A673 (cell line): Measurements from ENCODE around the gene MAML3. TPM values are rescaled to one million over a fixed set of nuclear protein-coding genes. Genes with fewer than 3 reads are reported as not detected.

Experiments used
- BruUV-seq: library from RNA; stranded (reverse); fragments of 400-500 nt; replicated peaks from 2 replicates; lab custom pipeline; 2021; lab: Mats Ljungman, UMichigan
- CTCF ChIA-PET: fragments of 300-600 bp; sonication (Branson Sonifier 250); formaldehyde crosslinking; loops from one replicate; lab custom pipeline; 2022; ENCODE audit warnings: antibody characterized with exemption; lab: Charles Lee
- POLR2A ChIA-PET: fragments of 300-600 bp; sonication (Branson Sonifier 250); formaldehyde crosslinking; loops from one replicate; lab custom pipeline; 2022; ENCODE audit warnings: antibody characterized with exemption; ENCODE audit not compliant: low non-redundant PET; lab: Charles Lee
- DNase-seq: peaks from one replicate; pipeline ENCODE4 v3.0.0-alpha.2; 2015; ENCODE audit warnings: low spot score
- H3K27ac ChIP-seq: fragments of 200-600 bp; sonication (generic); 2 replicates; pipeline ENCODE4 v1.5.1; 2016; ENCODE audit warnings: mixed run types, low read depth, mild to moderate bottlenecking, mixed read lengths, antibody characterized with exemption, low read length; ENCODE audit not compliant: poor library complexity, severe bottlenecking
- H3K27me3 ChIP-seq: fragments of 200-600 bp; sonication (generic); replicated peaks from 2 replicates; pipeline ENCODE4 v1.6.1; 2017; ENCODE audit warnings: mixed run types, low read depth, mild to moderate bottlenecking, mixed read lengths, antibody characterized with exemption, low read length; ENCODE audit not compliant: insufficient read depth, poor library complexity
- H3K36me3 ChIP-seq: fragments of 200-600 bp; sonication (generic); 2 replicates; pipeline ENCODE4 v1.6.1; 2016; ENCODE audit warnings: mixed run types, mild to moderate bottlenecking, mixed read lengths, antibody characterized with exemption, low read length; ENCODE audit not compliant: insufficient read depth, poor library complexity, severe bottlenecking
- H3K4me1 ChIP-seq: fragments of 200-600 bp; sonication (generic); 2 replicates; pipeline ENCODE4 v1.6.1; 2017; ENCODE audit warnings: mixed run types, mild to moderate bottlenecking, mixed read lengths, antibody characterized with exemption, low read length; ENCODE audit not compliant: insufficient read depth, poor library complexity, severe bottlenecking
- H3K4me3 ChIP-seq: fragments of 200-600 bp; sonication (generic); 2 replicates; pipeline ENCODE4 v1.5.1; 2016; ENCODE audit warnings: low read depth, mixed run types, mild to moderate bottlenecking, mixed read lengths, low read length; ENCODE audit not compliant: poor library complexity, severe bottlenecking
- H3K9me3 ChIP-seq: fragments of 200-600 bp; sonication (generic); 2 replicates; pipeline ENCODE4 v1.6.1; 2016; ENCODE audit warnings: mixed run types, low read depth, mild to moderate bottlenecking, mixed read lengths, antibody characterized with exemption, low read length; ENCODE audit not compliant: poor library complexity, severe bottlenecking
- CTCF ChIP-seq: fragments of 300-800, 200-600 bp; sonication (generic); conservative IDR thresholded peaks from 2 replicates; pipeline ENCODE4 v1.5.1; 2017; ENCODE audit warnings: low read depth, mild to moderate bottlenecking, antibody characterized with exemption, low read length, moderate library complexity, mixed read lengths
- EZH2 ChIP-seq: fragments of 200-600 bp; sonication (generic); IDR thresholded peaks from 2 replicates; pipeline ENCODE4 v1.6.1; 2017; ENCODE audit warnings: borderline replicate concordance, low read depth, mild to moderate bottlenecking, mixed read lengths, antibody characterized with exemption, low read length; ENCODE audit not compliant: poor library complexity, severe bottlenecking
- intact Hi-C: fragments of 100-400 bp; cut with micrococcal nuclease; formaldehyde crosslinking; loops from one replicate; pipeline ENCODE4 v1.10.0; 2022; ENCODE audit not compliant: unreplicated experiment
- total RNA-seq: library from RNA; stranded (reverse); gene quantifications from 2 replicates; pipeline ENCODE4 v1.2.3, GENCODE V29; 2021

MAML3 gene
- total RNA-seq, 1 experiment from 2014 or later = 3.7 TPM

- intact Hi-C loops = no loop called here
- DNase-seq = no peak
- TF ChIP-seq CTCF = no peak
- Histone ChIP-seq H3K27ac (no peak overlapping the region), H3K36me3 (no peaks in the 10 kb centered on the region), H3K27me3 (no peaks in the 10 kb centered on the region), H3K4me1 (peaks cover 15% of the 10 kb centered on the region), H3K9me3 (no peaks in the 10 kb centered on the region), H3K4me3 (no peak overlapping the region)
- CTCF ChIA-PET = no interaction called here
- BruUV-seq = no TSS peak
- POLR2A ChIA-PET = no interaction called here
Measured at GRCh38 chr4:139913398-139913990, 240.5 kb downstream of the MAML3 start.

- no peak overlapping the region for H3K27ac ChIP-seq
- TF ChIP-seq CTCF (no peak), EZH2 (no peak)
- DNase-seq = no peak
- H3K4me3 ChIP-seq = no peak overlapping the region
- H3K27me3 ChIP-seq = no peaks in the 10 kb centered on the region
- BruUV-seq = no TSS peak
- no peaks in the 10 kb centered on the region for H3K36me3 ChIP-seq
- no peaks in the 10 kb centered on the region for H3K9me3 ChIP-seq
- intact Hi-C loops = no loop called here
- H3K4me1 ChIP-seq = peaks cover 24% of the 10 kb centered on the region
- ChIA-PET CTCF (no interaction called here), POLR2A (no interaction called here)
Measured at GRCh38 chr4:139912445-139912844, 241.5 kb downstream of the MAML3 start.

GRCh38 chr4:139910106-139910505 is 243.9 kb downstream of the MAML3 start:
- no peaks in the 10 kb centered on the region for H3K9me3 ChIP-seq
- no peak for DNase-seq
- ChIA-PET POLR2A (no interaction called here), CTCF (no interaction called here)
- BruUV-seq = no TSS peak
- no peaks in the 10 kb centered on the region for H3K27me3 ChIP-seq
- intact Hi-C loops = no loop called here
- no peaks in the 10 kb centered on the region for H3K36me3 ChIP-seq
- no peak overlapping the region for H3K27ac ChIP-seq
- no peak overlapping the region for H3K4me3 ChIP-seq
- TF ChIP-seq EZH2 = no peak
- TF ChIP-seq CTCF = no peak
- H3K4me1 ChIP-seq = peaks cover 34% of the 10 kb centered on the region
